Measurements from ENCODE around the gene FAM118A. TPM values are rescaled to one million over a fixed set of nuclear protein-coding genes. Genes with fewer than 3 reads are reported as not detected.

FAM118A gene
- total and polyA plus RNA-seq, 2 of the 8 experiments (the other 6 are each of a cell fraction or from before 2014, with no cell fraction given) = 8.5 to 18.6 TPM

DNA sequence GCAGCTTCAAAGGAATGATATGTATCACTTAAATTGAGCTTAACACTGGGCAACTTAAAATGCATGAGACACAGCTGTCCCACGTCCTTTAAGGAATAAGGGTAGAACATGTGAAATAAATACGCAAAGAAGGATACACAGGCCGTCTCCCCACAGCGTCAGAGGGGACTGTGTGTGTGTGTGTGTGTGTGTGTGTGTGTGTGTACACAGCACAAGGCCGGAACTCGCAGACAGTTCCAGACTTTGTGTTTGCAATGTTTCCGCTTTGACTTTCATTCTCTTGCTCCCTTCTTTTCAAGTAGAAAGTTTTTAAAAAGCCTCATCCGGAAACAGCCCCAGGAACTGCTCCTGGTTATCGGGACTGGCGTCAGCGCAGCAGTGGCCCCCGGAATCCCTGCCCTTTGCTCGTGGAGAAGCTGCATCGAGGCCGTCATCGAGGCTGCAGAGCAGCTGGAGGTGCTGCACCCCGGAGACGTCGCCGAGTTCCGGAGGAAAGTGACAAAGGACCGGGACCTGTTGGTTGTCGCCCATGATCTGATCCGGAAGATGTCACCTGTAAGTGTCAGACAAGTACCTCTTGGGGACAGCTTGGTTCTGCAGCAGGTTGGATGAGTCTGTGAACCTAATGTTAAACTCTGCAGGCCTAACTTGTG is 13.3 kb downstream of the FAM118A start:
- no peaks in the 10 kb centered on the region for H3K27me3 ChIP-seq (replicated peaks in 1 of 4; ENCODE audit: control insufficient read depth in 3 of 4, extremely low read depth in 1 of 4, insufficient read depth in 3 of 4, low read length in 3 of 4)
- no peak overlapping the region for H3K23ac ChIP-seq (ENCODE audit: insufficient read length)
- FAIRE-seq = no peak
- no peak overlapping the region for H3K9ac ChIP-seq (replicated peaks in 1 of 4; ENCODE audit: extremely low read depth in 1 of 4, low read depth in 3 of 4, low read length in 3 of 4)
- H3K79me2 ChIP-seq (ENCODE audit: control insufficient read depth in 1 of 2, insufficient read depth in 2 of 2, low read length in 2 of 2) = peaks cover 0 to 31% of the 10 kb centered on the region in 2 experiments; a peak in 3 of 4 replicates
- H3K4me1 ChIP-seq (replicated peaks in 1 of 4; ENCODE audit: control insufficient read depth in 3 of 4, insufficient read depth in 4 of 4, low read length in 3 of 4) = no peaks in the 10 kb centered on the region; a peak in 1 of 7 replicates
- no peak overlapping the region for H2BK15ac ChIP-seq (ENCODE audit: low read length)
- no peak overlapping the region for H3K27ac ChIP-seq (ENCODE audit: low read depth, low read length)
- no peak overlapping the region for H2BK120ac ChIP-seq (replicated peaks; ENCODE audit: low read depth, low read length)
- no peak overlapping the region for H3K14ac ChIP-seq (ENCODE audit: insufficient read length)
- no peak overlapping the region for H4K91ac ChIP-seq (replicated peaks; ENCODE audit: insufficient read length, low read length)
- H3K4me3 ChIP-seq (ENCODE audit: extremely low read depth in 1 of 4, insufficient read depth in 2 of 4, low read depth in 3 of 4, low read length in 4 of 4) = no peak overlapping the region
- 88% methylated on average over 24 of the region's 24 CpGs; no CpG with 5 or more reads in 1 of the 2 experiments for WGBS, 2 experiments (ENCODE audit: extremely low coverage in 1 of 2, insufficient coverage in 1 of 2, insufficient read length in 1 of 2, insufficient replicate concordance in 2 of 2, low coverage in 1 of 2, low lambda C conversion rate in 2 of 2, missing lambda C conversion rate in 1 of 2)
- H3K56ac ChIP-seq (replicated peaks; ENCODE audit: insufficient read length, low read depth, low read length) = no peak overlapping the region
- no peak overlapping the region for H2BK5ac ChIP-seq (ENCODE audit: low read depth, low read length)
- no peak overlapping the region for H4K5ac ChIP-seq (ENCODE audit: insufficient read length, low read depth, low read length)
- H2AFZ ChIP-seq (ENCODE audit: low read length) = no peak overlapping the region
- H3K79me1 ChIP-seq (ENCODE audit: low read depth, low read length) = no peaks in the 10 kb centered on the region; the same call in none of the 2 replicates
- no peak overlapping the region for H3K4ac ChIP-seq (replicated peaks; ENCODE audit: insufficient read length, low read depth, low read length)
- ChIA-PET POLR2A (ENCODE audit: partially characterized antibody) (interaction anchor here (1.1 kb wide), 1 partner anchor 10 kb away, joined by 3 read pairs; no protein-coding TSS in a partner anchor), CTCF (ENCODE audit: partially characterized antibody) (interaction anchor here (0.6 to 2.8 kb wide), 8 partner anchors 9 to 280 kb away, joined by 3 to 19 read pairs (median 4); partner anchors contain the start of genes FAM118A and UPK3A)
- no peaks in the 10 kb centered on the region for H3K9me3 ChIP-seq (ENCODE audit: insufficient read depth in 2 of 2, low read depth in 1 of 2, low read length in 1 of 2)
- no peak overlapping the region for H2BK12ac ChIP-seq (ENCODE audit: low read depth, low read length)
- H3K23me2 ChIP-seq (ENCODE audit: low read depth, low read length) = no peaks in the 10 kb centered on the region
- H3K18ac ChIP-seq (ENCODE audit: extremely low read depth, low read length) = no peak overlapping the region
- H4K8ac ChIP-seq (ENCODE audit: extremely low read depth, insufficient read depth, low read length) = no peak overlapping the region
- peaks cover 0 to 15% (median 10%) of the 10 kb centered on the region in 4 experiments; a peak in 6 of 8 replicates for H3K36me3 ChIP-seq (ENCODE audit: control insufficient read depth in 2 of 4, insufficient read depth in 4 of 4, low read length in 3 of 4)
- DNase-seq (ENCODE audit: low read depth in 1 of 2, low spot score in 2 of 2) = no peak
- H2BK20ac ChIP-seq (ENCODE audit: low read length) = no peak overlapping the region
- no peak overlapping the region for H3K4me2 ChIP-seq (ENCODE audit: insufficient read depth in 1 of 2, low read depth in 2 of 2, low read length in 2 of 2)
- H4K20me1 ChIP-seq (replicated peaks in 1 of 2; ENCODE audit: control insufficient read depth in 1 of 2, insufficient read depth in 2 of 2, low read length in 2 of 2) = peaks cover 0 to 7% of the 10 kb centered on the region in 2 experiments
- H2AK5ac ChIP-seq (ENCODE audit: low read depth, low read length) = no peak overlapping the region
- TF ChIP-seq RAD21 (IDR thresholded peaks at IDR 0.05 in 1 of 2, conservative IDR thresholded peaks at IDR 0.05 in 1 of 2; ENCODE audit: low read depth in 2 of 2, low read length in 2 of 2) (no peak), POU5F1 (IDR thresholded peaks at IDR 0.05; ENCODE audit: low read depth, low read length) (no peak), NANOG (IDR thresholded peaks at IDR 0.05; ENCODE audit: insufficient read depth, low read depth, low read length, poor library complexity, severe bottlenecking) (no peak), TAF1 (IDR thresholded peaks at IDR 0.05; ENCODE audit: low read depth, low read length) (no peak), RFX5 (IDR thresholded peaks at IDR 0.05; ENCODE audit: borderline replicate concordance, low read depth, low read length) (no peak), CTBP2 (IDR thresholded peaks at IDR 0.05; ENCODE audit: borderline replicate concordance, insufficient read depth, insufficient read length, low read length) (no peak), BACH1 (IDR thresholded peaks at IDR 0.05; ENCODE audit: low read length) (no peak), SAP30 (IDR thresholded peaks at IDR 0.05; ENCODE audit: insufficient read depth, insufficient replicate concordance, low read length) (no peak), GABPA (IDR thresholded peaks at IDR 0.05; ENCODE audit: borderline replicate concordance, insufficient read depth, low read length) (no peak), BCL11A (IDR thresholded peaks at IDR 0.05; ENCODE audit: low read depth in 2 of 2, low read length in 2 of 2) (no peak), SIRT6 (IDR thresholded peaks at IDR 0.05; ENCODE audit: low read length) (no peak)
